H1 (cell line): Measurements from ENCODE around the gene APOA1. TPM values are rescaled to one million over a fixed set of nuclear protein-coding genes. Genes with fewer than 3 reads are reported as not detected.

ENCODE experiments used
- E2F6 ChIP-seq: IDR thresholded peaks from 2 replicates; pipeline ENCODE4 v1.6.1; 2012; ENCODE audit warnings: inconsistent platforms
- POLR2A ChIP-seq, 2 experiments: IDR thresholded peaks; 1 replicate in 1 of 2; 2 replicates in 1 of 2; pipeline ENCODE4 v1.6.1; 2011; ENCODE audit warnings: low read depth in 2 of 2, low read length in 2 of 2, mild to moderate bottlenecking in 2 of 2; ENCODE audit errors: control extremely low read depth in 1 of 2
- polyA plus RNA-seq, 7 experiments: library from polyadenylated mRNA; depleted of rRNA in 3 of 7; stranded (reverse) in 5 of 7; unstranded in 2 of 7; fragments of >200 nt in 5 of 7; fragments of 200-250 nt in 2 of 7; gene quantifications; 1 replicate in 5 of 7; 2 replicates in 1 of 7; 4 replicates in 1 of 7; pipeline versions ENCODE4 v1.2.1 to v1.2.3, GENCODE V29; 2011 to 2013; ENCODE audit warnings: missing spikeins in 2 of 7, mixed read lengths in 2 of 7
- total RNA-seq: library from RNA; stranded (reverse); fragmentation: NEBNext Ultra II Directional; extraction: Animal tissue kit (Norgen Biotek cat#: 25700); gene quantifications from 2 replicates; pipeline ENCODE4 v1.2.1, GENCODE V29; 2021

APOA1 gene
- total and polyA plus RNA-seq, 2 of the 8 experiments (the other 6 are each of a cell fraction or from before 2014, with no cell fraction given), result 0.80 TPM; not detected in 1

GRCh38 chr11:116844722-116845121, 7.3 kb upstream of the APOA1 start (continued):
- TF ChIP-seq E2F6 (no peak), POLR2A (IDR thresholded peaks at IDR 0.05; ENCODE audit: control extremely low read depth in 1 of 2, low read depth in 2 of 2, low read length in 2 of 2) (no peak)
- TF ChIP-seq, all 59 proteins: peak for 0
